Lower leg skin (tissue), 3 donors: ENCODE data around the gene PDE9A.

Experiments
- POLR2A ChIP-seq, 2 donors: fragments of 450-650 bp; IDR thresholded peaks; one replicate each; pipeline ENCODE4 v1.6.1; 2016 to 2017; ENCODE audit warnings: antibody characterized with exemption in 2 of 2, mild to moderate bottlenecking in 1 of 2, moderate library complexity in 1 of 2
- TF ChIP-seq, protein P1 (sequence below), 3 donors: fragments of 450-650 bp; IDR thresholded peaks; one replicate each; pipeline ENCODE4 v1.5.1; 2016; ENCODE audit warnings: antibody characterized with exemption in 3 of 3, mild to moderate bottlenecking in 3 of 3, moderate library complexity in 2 of 3

DNA sequence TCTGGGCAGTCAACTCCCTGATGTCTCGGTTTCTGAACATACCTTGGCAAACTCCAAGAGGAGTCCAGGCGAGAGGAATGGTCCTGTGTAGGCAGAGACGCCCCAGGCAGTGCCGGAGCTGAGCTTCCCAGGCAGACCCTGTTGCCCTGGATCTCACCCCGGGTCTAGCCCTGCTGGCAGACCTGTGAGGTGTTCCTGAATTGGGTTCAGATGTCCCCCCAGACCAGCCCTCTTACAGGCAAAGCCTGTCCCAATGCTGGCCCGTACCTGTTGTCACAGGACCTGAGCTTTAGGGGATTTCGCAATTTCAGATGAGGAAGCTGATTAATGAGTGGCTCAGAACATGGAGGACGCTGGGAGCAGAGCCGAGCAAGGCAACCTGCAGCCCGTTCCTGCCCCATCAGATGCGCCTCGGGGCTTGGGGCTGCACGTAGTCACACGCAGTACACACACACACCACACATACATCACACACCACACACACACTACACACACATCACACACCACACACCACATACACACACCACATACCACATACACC is 38.5 kb upstream of the PDE9A start:
- TF ChIP-seq, protein P1, sequence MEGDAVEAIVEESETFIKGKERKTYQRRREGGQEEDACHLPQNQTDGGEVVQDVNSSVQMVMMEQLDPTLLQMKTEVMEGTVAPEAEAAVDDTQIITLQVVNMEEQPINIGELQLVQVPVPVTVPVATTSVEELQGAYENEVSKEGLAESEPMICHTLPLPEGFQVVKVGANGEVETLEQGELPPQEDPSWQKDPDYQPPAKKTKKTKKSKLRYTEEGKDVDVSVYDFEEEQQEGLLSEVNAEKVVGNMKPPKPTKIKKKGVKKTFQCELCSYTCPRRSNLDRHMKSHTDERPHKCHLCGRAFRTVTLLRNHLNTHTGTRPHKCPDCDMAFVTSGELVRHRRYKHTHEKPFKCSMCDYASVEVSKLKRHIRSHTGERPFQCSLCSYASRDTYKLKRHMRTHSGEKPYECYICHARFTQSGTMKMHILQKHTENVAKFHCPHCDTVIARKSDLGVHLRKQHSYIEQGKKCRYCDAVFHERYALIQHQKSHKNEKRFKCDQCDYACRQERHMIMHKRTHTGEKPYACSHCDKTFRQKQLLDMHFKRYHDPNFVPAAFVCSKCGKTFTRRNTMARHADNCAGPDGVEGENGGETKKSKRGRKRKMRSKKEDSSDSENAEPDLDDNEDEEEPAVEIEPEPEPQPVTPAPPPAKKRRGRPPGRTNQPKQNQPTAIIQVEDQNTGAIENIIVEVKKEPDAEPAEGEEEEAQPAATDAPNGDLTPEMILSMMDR (IDR thresholded peaks at IDR 0.05) = no peak
- TF ChIP-seq POLR2A (IDR thresholded peaks at IDR 0.05) = no peak
